A549 treated with ZK216348 at 1 μM for 4 hours (cell line): ENCODE results near the gene TXNDC8. TPM values are rescaled to one million over a fixed set of nuclear protein-coding genes. Genes with fewer than 3 reads are reported as not detected.

Experiments
- total RNA-seq: library from RNA; stranded (reverse); fragments of 200-300 nt; extraction: Qiagen RNA extraction; gene quantifications from 5 replicates; pipeline ENCODE4 v1.2.3, GENCODE V29; 2022; ENCODE audit warnings: low read depth

Gene TXNDC8
- total RNA-seq, result not detected in 5 replicates

GRCh38 chr9:110337727-110338126 lies at the start of gene TXNDC8:
Gene TXNDC8, minus strand, starts transcription at chr9:110337863.

GRCh38 chr9:110256380-110257096 lies 81.1 kb downstream of the TXNDC8 start, which contains the start of gene TXN:
Gene TXN, minus strand, starts transcription at chr9:110256507. Its CDS starts 72 bp downstream, at chr9:110256435.

Other genes starting within 250 kb of the TXNDC8 start
- gene C9orf152, start 129.7 kb downstream of the TXNDC8 start, total RNA-seq, result 0.07 to 0.13 TPM (median 0.09 TPM) in 5 replicates
- gene TXN, start 81.4 kb downstream of the TXNDC8 start, total RNA-seq, result 1,039 to 1,656 TPM (median 1,184 TPM) in 5 replicates
- gene SVEP1, start 241.9 kb upstream of the TXNDC8 start, total RNA-seq, result 1.3 to 2.1 TPM (median 1.7 TPM) in 5 replicates